Caco-2 (cell line): ENCODE data around the gene ZNF547. TPM values are rescaled to one million over a fixed set of nuclear protein-coding genes. Genes with fewer than 3 reads are reported as not detected.
"Not testable (repeated sequence)": the region's sequence is repeated elsewhere in the genome, so short reads cannot be mapped to it uniquely, and the experiment has no call there.

Source experiments
- BruUV-seq: library from RNA; stranded (reverse); fragments of 400-500 nt; replicated peaks from 2 replicates; lab custom pipeline; 2021; lab: Mats Ljungman, UMichigan
- CTCF ChIA-PET: fragments of 300-600 bp; sonication (Branson Sonifier 250); formaldehyde crosslinking; loops from one replicate; lab custom pipeline; 2022; ENCODE audit warnings: antibody characterized with exemption; lab: Charles Lee
- POLR2A ChIA-PET: fragments of 300-600 bp; sonication (Branson Sonifier 250); formaldehyde crosslinking; loops from one replicate; lab custom pipeline; 2022; ENCODE audit warnings: antibody characterized with exemption; lab: Charles Lee
- DNase-seq, 2 experiments: peaks; one replicate each; pipeline versions ENCODE4 v3.0.0 to v3.0.0-alpha.2; 2020 to 2022
- H3K27me3 ChIP-seq: replicated peaks from 2 replicates; pipeline ENCODE4 v1.6.0; 2011; ENCODE audit warnings: low read length; ENCODE audit not compliant: control insufficient read depth, insufficient read depth
- H3K36me3 ChIP-seq: 2 replicates; pipeline ENCODE4 v1.5.1; 2011; ENCODE audit warnings: low read length; ENCODE audit not compliant: control insufficient read depth, insufficient read depth
- H3K4me1 ChIP-seq: fragments of 250-450 bp; sonication (Bioruptor Pico); 2 replicates; pipeline ENCODE4 v1.5.1; 2020; ENCODE audit warnings: mild to moderate bottlenecking
- H3K4me3 ChIP-seq: 2 replicates; pipeline ENCODE4 v1.5.1; 2011; ENCODE audit warnings: low read depth, mild to moderate bottlenecking, control low read depth, low read length
- H3K9me3 ChIP-seq: fragments of 250-450 bp; sonication (Bioruptor Pico); 2 replicates; pipeline ENCODE4 v1.5.1; 2020; ENCODE audit warnings: mild to moderate bottlenecking, moderate library complexity
- H3K27ac Mint-ChIP-seq: one replicate; pipeline ENCODE4 v1.8.0; 2022; ENCODE audit warnings: mixed read lengths; ENCODE audit not compliant: unreplicated experiment
- H3K27me3 Mint-ChIP-seq: one replicate; pipeline ENCODE4 v1.8.0; 2022; ENCODE audit warnings: mixed read lengths; ENCODE audit not compliant: insufficient read depth, unreplicated experiment
- H3K36me3 Mint-ChIP-seq: one replicate; pipeline ENCODE4 v1.8.0; 2022; ENCODE audit warnings: mild to moderate bottlenecking, mixed read lengths; ENCODE audit not compliant: insufficient read depth, unreplicated experiment
- H3K4me1 Mint-ChIP-seq: one replicate; pipeline ENCODE4 v1.8.0; 2022; ENCODE audit warnings: low read depth, mixed read lengths; ENCODE audit not compliant: unreplicated experiment
- H3K4me3 Mint-ChIP-seq: one replicate; pipeline ENCODE4 v1.8.0; 2022; ENCODE audit warnings: mild to moderate bottlenecking, moderate library complexity, mixed read lengths; ENCODE audit not compliant: unreplicated experiment
- H3K9me3 Mint-ChIP-seq: one replicate; pipeline ENCODE4 v1.8.0; 2022; ENCODE audit warnings: mixed read lengths; ENCODE audit not compliant: unreplicated experiment
- intact Hi-C: fragments of 100-400 bp; cut with micrococcal nuclease; formaldehyde crosslinking; loops from one replicate; pipeline ENCODE4 v1.10.0; 2022; ENCODE audit not compliant: unreplicated experiment
- total RNA-seq: library from RNA; stranded (reverse); gene quantifications from 2 replicates; pipeline ENCODE4 v1.2.3, GENCODE V29; 2022
- TF ChIP-seq, protein P1 (sequence below), 2 experiments: fragments of 200-600 bp in 1 of 2; IDR thresholded peaks; 1 replicate in 1 of 2; 2 replicates in 1 of 2; pipeline versions ENCODE4 v1.5.1 to v1.8.0; 2011 to 2022; ENCODE audit warnings: antibody characterized with exemption in 1 of 2, control low read depth in 1 of 2, inconsistent platforms in 1 of 2, low read depth in 1 of 2, low read length in 1 of 2, mild to moderate bottlenecking in 1 of 2, moderate library complexity in 1 of 2; ENCODE audit not compliant: insufficient read depth in 1 of 2, severe bottlenecking in 1 of 2, unreplicated experiment in 1 of 2

The ZNF547 gene
- total RNA-seq, 1 experiment from 2014 or later: 1.8 TPM

DNA sequence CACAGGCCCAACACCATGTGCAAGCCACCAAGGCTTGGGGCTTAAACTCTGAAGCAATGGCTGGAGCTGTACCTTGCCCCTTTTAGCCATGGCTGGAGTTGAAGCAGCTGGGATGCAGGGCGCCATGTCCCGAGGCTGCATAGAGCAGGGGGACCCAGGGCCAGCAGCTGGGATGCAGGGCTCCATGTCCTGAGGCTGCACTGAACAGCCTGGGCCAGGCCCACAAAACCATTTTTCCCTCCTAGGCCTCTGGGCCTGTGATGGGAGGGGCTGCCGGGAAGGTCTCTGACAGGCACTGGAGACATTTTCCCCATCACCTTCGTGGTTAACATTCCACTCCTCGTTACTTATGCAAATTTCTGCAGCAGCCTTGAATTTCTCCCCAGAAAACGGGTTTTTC, 10.8 kb downstream of the ZNF547 start:
- TF ChIP-seq, protein P1, sequence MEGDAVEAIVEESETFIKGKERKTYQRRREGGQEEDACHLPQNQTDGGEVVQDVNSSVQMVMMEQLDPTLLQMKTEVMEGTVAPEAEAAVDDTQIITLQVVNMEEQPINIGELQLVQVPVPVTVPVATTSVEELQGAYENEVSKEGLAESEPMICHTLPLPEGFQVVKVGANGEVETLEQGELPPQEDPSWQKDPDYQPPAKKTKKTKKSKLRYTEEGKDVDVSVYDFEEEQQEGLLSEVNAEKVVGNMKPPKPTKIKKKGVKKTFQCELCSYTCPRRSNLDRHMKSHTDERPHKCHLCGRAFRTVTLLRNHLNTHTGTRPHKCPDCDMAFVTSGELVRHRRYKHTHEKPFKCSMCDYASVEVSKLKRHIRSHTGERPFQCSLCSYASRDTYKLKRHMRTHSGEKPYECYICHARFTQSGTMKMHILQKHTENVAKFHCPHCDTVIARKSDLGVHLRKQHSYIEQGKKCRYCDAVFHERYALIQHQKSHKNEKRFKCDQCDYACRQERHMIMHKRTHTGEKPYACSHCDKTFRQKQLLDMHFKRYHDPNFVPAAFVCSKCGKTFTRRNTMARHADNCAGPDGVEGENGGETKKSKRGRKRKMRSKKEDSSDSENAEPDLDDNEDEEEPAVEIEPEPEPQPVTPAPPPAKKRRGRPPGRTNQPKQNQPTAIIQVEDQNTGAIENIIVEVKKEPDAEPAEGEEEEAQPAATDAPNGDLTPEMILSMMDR (IDR thresholded peaks at IDR 0.05; ENCODE audit: insufficient read depth in 1 of 2, low read depth in 1 of 2, low read length in 1 of 2, severe bottlenecking in 1 of 2, unreplicated experiment in 1 of 2): no peak
- peaks cover 17% of the 10 kb centered on the region for H3K36me3 Mint-ChIP-seq

DNA sequence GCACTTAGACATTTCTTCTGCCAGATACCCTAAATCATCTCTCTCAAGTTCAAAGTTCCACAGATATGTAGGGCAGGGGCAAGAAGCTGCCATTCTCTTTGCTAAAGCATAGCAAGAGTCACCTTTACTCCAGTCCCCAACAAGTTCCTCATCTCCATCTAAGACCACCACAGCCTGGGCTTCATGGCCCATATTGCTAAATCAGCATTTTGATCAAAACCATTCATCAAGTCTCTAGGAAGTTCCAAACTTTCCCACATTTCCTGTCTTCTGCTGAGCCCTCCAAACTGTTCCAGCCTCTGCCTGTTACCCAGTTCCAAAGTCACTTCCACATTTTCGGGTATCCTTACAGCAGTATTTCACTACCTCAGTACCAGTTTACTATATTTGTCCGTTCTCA, 11.3 kb downstream of the ZNF547 start:
- H3K27me3 Mint-ChIP-seq, H3K4me3 Mint-ChIP-seq, H3K4me1 Mint-ChIP-seq, DNase-seq, CTCF ChIA-PET, intact Hi-C loops, H3K27me3 ChIP-seq, BruUV-seq, H3K27ac Mint-ChIP-seq, POLR2A ChIA-PET, H3K4me3 ChIP-seq, H3K4me1 ChIP-seq, H3K36me3 ChIP-seq: not testable (repeated sequence)
- H3K36me3 Mint-ChIP-seq: peaks cover 17% of the 10 kb centered on the region
- H3K9me3 Mint-ChIP-seq: peaks cover 37% of the 10 kb centered on the region
- H3K9me3 ChIP-seq: peaks cover 41% of the 10 kb centered on the region

More for the DNA sequence above, 10.8 kb downstream of the ZNF547 start:
- Histone ChIP-seq H3K36me3 (no peaks in the 10 kb centered on the region; the same call in 1 of the 2 replicates), H3K27me3 (no peaks in the 10 kb centered on the region), H3K4me1 (no peaks in the 10 kb centered on the region), H3K9me3 (peaks cover 36% of the 10 kb centered on the region), H3K4me3 (no peak overlapping the region)
- Mint-ChIP-seq H3K27me3 (no peaks in the 10 kb centered on the region), H3K4me1 (no peaks in the 10 kb centered on the region), H3K9me3 (peaks cover 33% of the 10 kb centered on the region), H3K4me3 (no peak overlapping the region), H3K27ac (no peak overlapping the region)
- BruUV-seq: no TSS peak
- POLR2A ChIA-PET: no interaction called here
- intact Hi-C loops: no loop called here
- CTCF ChIA-PET: no interaction called here
- DNase-seq: no peak

DNA sequence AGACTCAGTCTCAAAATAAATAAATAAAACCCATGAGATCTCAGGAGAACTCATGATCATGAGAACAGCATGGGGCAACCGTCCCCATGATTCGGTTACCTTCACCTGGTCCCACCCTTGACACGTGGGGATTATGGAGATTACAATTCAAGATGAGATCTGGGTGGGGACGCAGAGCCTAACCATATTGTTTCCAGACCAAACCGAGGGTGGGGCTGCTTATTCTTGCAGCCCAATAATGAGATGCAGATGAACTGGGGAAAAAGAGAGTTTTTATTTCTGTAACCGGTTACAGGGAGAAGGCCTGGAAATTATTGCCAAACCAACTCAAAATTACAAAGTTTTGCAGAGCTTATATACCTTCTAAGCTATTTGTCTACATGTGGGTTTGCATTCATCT, 12.8 kb downstream of the ZNF547 start:
- H3K9me3 Mint-ChIP-seq: peaks cover 50% of the 10 kb centered on the region
- H3K36me3 ChIP-seq: no peaks in the 10 kb centered on the region; the same call in 1 of the 2 replicates
- POLR2A ChIA-PET: no interaction called here
- no peak for DNase-seq
- H3K27ac Mint-ChIP-seq: no peak overlapping the region
- no TSS peak for BruUV-seq
- H3K9me3 ChIP-seq: peaks cover 44% of the 10 kb centered on the region
- H3K4me1 Mint-ChIP-seq: no peaks in the 10 kb centered on the region
- no peak overlapping the region for H3K4me3 ChIP-seq
- H3K4me1 ChIP-seq: no peaks in the 10 kb centered on the region
- CTCF ChIA-PET: no interaction called here
- intact Hi-C loops: no loop called here
- peaks cover 17% of the 10 kb centered on the region for H3K36me3 Mint-ChIP-seq
- TF ChIP-seq, protein P1 (IDR thresholded peaks at IDR 0.05; ENCODE audit: insufficient read depth in 1 of 2, low read depth in 1 of 2, low read length in 1 of 2, severe bottlenecking in 1 of 2, unreplicated experiment in 1 of 2): no peak
- no peaks in the 10 kb centered on the region for H3K27me3 ChIP-seq
- H3K27me3 Mint-ChIP-seq: no peaks in the 10 kb centered on the region
- no peak overlapping the region for H3K4me3 Mint-ChIP-seq
